Muscle of arm (tissue), 12 donors: Measurements from ENCODE around the gene FSTL1. TPM values are rescaled to one million over a fixed set of nuclear protein-coding genes. Genes with fewer than 3 reads are reported as not detected.

Experiments
- DNase-seq: peaks from one replicate; pipeline ENCODE4 v3.0.0-alpha.2; 2013
- polyA plus RNA-seq, 12 donors: library from polyadenylated mRNA; unstranded; fragments of 120-200 nt; gene quantifications; one replicate each; pipeline ENCODE4 v1.2.1, GENCODE V29; 2013; ENCODE audit not compliant: insufficient read length in 12 of 12

Gene FSTL1
- polyA plus RNA-seq, 12 donors, result 227 to 1,478 (median 662) TPM

- DNase-seq, result no peak
Observed at GRCh38 chr3:120364821-120365220, 86.0 kb downstream of the FSTL1 start.

- DNase-seq, result no peak
Observed at GRCh38 chr3:120364101-120364500, 86.7 kb downstream of the FSTL1 start.

GRCh38 chr3:120357807-120358206 lies 93.0 kb downstream of the FSTL1 start:
- no peak for DNase-seq

- no peak for DNase-seq
Observed at GRCh38 chr3:120355486-120355885, 95.3 kb downstream of the FSTL1 start.

- DNase-seq, result no peak
Observed at GRCh38 chr3:120353463-120353862, 97.3 kb downstream of the FSTL1 start.

GRCh38 chr3:120352017-120352416 lies 98.8 kb downstream of the FSTL1 start:
- DNase-seq, result no peak

- DNase-seq, result peak; percentile 16
Observed at GRCh38 chr3:120350401-120350941, 100.3 kb downstream of the FSTL1 start.

GRCh38 chr3:120349855-120350125 lies 101.0 kb downstream of the FSTL1 start:
- no peak for DNase-seq

- DNase-seq, result peak; percentile 93
Observed at GRCh38 chr3:120348991-120349854, 101.6 kb downstream of the FSTL1 start, which contains the start of gene LRRC58. TSS of gene LRRC58 (minus strand) at chr3:120349354. CDS start at chr3:120349243, 111 bp downstream.

- DNase-seq, result peak; percentile 33
Observed at GRCh38 chr3:120348065-120348990, 102.5 kb downstream of the FSTL1 start.

- no peak for DNase-seq
Observed at GRCh38 chr3:120344349-120344748, 106.4 kb downstream of the FSTL1 start.

Other genes with a start within 250 kb of the FSTL1 start
- 1 to 10 TPM in 10 of 12 donors, not detected in 2; 1.0 to 2.5 (median 1.6) TPM for gene GPR156, start 165.8 kb downstream of the FSTL1 start, polyA plus RNA-seq
- 10 to 100 TPM in 11 of 12 donors, not detected in 1; 11.9 to 23.1 (median 16.5) TPM for gene LRRC58, start 101.6 kb downstream of the FSTL1 start, polyA plus RNA-seq
- 100 to 1,000 TPM in 11 of 12 donors, not detected in 1; 141 to 183 (median 166) TPM for gene NDUFB4, start 145.3 kb upstream of the FSTL1 start, polyA plus RNA-seq
- 1 to 10 TPM in 2 of 12 donors, under 1 TPM in 7, not detected in 3; 0.09 to 1.4 (median 0.41) TPM for gene HGD, start 231.2 kb upstream of the FSTL1 start, polyA plus RNA-seq